Fibroblast of skin of abdomen (primary cell): ENCODE data around the gene BMPR2.

ENCODE experiments used
- DNase-seq: peaks from one replicate; pipeline ENCODE4 v3.0.0-alpha.2; 2013

BMPR2 gene

GRCh38 chr2:202608142-202608852 is 232.2 kb downstream of the BMPR2 start:
- no peak for DNase-seq

DNA sequence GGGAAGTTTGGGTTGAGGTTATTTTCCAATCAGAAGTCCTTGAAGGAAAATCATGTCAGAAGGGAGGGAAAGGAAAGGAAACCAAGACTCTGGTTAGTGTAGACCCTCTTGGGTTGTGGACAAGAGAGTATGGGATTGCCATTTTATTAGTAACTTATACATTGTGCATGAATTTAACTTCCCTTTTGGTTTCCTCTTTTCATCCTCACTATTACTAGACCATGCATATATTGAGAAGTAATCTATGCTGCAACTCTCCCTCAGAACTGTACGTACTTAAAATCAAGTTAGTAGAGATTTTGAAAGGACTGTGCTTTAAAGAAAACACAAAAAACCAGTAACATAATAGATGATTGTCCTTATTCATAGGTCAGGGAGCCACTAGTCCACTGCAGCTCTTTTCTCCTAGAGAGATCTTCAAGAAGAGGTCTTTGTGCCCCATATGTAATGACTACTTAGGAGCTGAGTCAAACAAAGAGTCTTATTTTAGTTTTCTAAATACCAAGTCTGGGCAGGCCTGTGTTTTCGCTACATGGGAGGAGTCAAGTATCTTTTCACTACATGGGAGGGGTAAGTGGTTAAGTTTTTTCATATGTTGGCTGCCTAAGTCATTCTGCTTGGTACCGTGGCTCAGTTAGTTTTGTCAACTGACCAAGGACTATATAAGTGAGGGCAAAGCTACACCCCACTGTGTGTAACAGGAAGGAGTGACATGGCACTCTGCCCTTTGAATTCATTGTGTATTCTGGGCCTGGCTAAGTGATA is 233.4 kb downstream of the BMPR2 start:
- DNase-seq, result no peak

GRCh38 chr2:202610380-202610779 is 234.3 kb downstream of the BMPR2 start:
- DNase-seq, result peak; percentile 19

- no peak for DNase-seq
Observed at GRCh38 chr2:202612145-202612544, 236.0 kb downstream of the BMPR2 start.

DNA sequence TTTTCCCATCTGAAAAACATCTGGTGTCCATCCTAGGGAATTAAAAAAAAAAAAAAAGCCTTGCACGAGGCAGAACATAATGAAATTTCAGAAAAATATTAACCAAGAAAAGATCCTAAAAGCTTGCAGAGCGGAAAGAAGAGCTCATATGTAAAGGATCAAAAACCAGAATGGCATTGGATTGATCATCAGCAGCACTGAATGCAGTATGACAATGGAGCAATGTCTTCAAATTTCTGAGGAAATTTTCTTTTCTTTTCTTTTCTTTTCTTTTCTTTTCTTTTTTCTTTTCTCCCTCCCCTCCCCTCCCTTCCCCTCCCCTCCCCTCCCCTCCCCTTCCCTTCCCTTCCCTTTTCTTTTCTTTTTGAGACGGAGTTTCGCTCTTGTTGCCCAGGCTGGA is 237.4 kb downstream of the BMPR2 start:
- DNase-seq, result no peak
